Fibroblast of upper back skin (primary cell): ENCODE results near the gene HJURP.

Source experiments
- DNase-seq: peaks from one replicate; pipeline ENCODE4 v3.0.0-alpha.2; 2013

The HJURP gene

DNA sequence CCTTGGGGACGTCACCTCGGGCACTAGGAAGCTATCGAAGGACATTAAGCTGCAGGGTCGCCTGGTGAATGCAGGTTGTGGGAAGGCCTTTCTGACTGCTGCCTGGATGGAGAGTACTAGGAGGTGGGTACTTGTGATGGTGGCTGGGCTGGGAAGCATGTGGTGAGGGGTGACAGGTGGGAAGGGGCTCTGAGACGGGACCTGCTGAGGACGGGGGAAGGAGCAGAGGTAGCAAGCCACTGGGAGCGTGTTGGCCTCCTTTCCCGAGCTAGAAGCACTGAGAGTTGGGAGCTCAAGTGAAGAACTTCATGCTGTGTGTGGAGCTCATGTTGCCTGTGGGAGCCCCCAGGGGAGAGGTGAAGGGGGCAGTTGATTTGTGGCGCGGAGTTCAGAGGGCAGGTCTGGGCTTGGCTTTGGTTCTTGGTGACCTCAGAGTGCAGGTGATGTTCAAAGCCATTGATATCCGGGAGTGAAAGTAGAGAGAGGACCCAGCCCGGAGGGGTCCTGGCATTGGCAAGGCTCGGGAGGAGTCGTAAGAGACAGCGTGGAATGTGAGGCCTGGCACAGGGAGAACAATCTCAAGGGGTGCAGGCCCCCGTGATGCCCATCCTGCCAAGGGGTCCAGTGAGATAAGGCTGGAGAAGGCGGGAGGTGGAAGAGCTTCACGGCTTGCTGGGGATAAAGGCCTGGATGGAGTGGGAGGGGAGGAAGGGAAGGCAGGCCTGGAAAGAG is 63.0 kb downstream of the HJURP start:
- no peak for DNase-seq

DNA sequence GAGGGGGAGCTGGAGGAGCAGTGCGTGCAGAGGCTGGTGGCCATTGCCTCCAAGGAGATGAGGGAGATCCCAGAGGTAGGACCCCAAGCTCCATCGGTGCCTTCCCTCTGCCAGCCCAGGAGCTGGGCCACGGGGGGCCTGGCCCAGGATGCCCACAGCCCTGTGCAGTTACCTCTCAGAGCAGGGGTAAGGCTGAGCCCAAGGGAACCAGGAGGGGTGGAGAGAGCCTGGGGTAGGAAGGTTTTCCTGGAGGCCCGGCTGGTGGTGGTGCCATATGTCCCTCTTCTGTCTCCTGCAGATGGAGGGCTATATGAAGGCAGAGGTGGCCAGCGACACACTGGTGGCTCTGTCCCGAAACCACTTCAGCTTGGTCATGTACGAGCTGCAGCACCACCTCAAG is 64.8 kb downstream of the HJURP start:
- DNase-seq: no peak
